ENCODE data around the gene SNRPA. TPM values are rescaled to one million over a fixed set of nuclear protein-coding genes. Genes with fewer than 3 reads are reported as not detected.

The SNRPA gene
- total and polyA plus RNA-seq, 2 of the 13 experiments (the other 11 are each of a cell fraction or from before 2014, with no cell fraction given) = 59.6 to 162 TPM

DNA sequence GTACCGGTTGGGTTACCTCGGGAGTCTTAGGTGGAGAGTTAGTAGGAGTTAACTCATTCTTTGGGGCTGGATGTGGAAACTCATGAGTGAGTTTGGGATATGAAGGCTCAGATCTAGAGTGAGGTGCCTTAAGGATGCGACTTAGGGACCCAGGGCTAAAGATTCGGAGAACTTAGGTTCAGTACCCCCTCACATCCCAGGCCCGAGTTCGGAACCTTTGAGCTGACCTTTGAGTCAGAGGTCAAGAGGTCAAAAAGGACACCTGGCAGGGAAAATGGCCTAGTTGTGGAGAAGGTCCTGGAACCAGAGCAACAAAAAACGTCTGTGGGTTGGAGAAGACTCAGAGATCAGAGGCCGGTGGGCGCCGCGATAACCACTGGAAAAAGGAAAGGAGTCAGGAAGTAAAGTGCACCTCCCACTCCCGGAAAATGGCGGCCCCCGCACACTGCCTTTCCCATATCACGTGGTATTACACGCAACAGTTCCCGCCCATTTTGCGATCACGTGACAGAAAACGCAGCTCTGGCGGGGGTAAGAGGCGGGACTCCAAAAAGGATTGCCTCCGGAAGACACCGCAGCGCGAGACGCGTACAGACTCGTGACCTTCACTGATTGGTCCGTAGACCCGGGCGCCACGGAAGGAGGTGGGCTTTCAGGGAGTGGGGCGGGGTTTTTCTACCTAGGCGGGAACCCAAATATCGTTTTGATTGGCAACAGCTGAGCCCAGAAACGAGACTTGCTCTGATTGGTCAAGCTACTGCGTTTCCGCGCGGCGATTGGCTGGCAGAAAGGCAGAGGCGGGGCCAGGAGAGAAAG, 737 bp upstream of the SNRPA start, which contains the start of gene ACTMAP (continued):
- TF ChIP-seq, protein P1, sequence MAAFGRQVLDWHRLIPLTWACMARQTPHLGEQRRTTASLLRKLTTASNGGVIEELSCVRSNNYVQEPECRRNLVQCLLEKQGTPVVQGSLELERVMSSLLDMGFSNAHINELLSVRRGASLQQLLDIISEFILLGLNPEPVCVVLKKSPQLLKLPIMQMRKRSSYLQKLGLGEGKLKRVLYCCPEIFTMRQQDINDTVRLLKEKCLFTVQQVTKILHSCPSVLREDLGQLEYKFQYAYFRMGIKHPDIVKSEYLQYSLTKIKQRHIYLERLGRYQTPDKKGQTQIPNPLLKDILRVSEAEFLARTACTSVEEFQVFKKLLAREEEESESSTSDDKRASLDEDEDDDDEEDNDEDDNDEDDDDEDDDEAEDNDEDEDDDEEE (CRISPR knock-in tag; IDR thresholded peaks at IDR 0.05) = no peak
- TF ChIP-seq, protein P2, sequence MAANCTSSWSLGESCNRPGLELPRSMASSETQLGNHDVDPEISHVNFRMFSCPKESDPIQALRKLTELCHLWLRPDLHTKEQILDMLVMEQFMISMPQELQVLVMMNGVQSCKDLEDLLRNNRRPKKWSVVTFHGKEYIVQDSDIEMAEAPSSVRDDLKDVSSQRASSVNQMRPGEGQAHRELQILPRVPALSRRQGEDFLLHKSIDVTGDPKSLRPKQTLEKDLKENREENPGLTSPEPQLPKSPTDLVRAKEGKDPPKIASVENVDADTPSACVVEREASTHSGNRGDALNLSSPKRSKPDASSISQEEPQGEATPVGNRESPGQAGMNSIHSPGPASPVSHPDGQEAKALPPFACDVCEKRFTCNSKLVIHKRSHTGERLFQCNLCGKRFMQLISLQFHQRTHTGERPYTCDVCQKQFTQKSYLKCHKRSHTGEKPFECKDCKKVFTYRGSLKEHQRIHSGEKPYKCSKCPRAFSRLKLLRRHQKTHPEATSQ (CRISPR knock-in tag; IDR thresholded peaks at IDR 0.05; ENCODE audit: borderline replicate concordance) = no peak
- TF ChIP-seq HOXA7 (CRISPR knock-in tag; IDR thresholded peaks at IDR 0.05) = no peak
- 0 out of 2 replicates have a peak, but pooled peaks have one; percentile 15 for TF ChIP-seq HNF1A (IDR thresholded peaks at IDR 0.05; ENCODE audit: low read depth)
- 0 out of 2 replicates have a peak, but pooled peaks have one; percentile 17 for TF ChIP-seq HNF1A (CRISPR knock-in tag; IDR thresholded peaks at IDR 0.05; ENCODE audit: borderline replicate concordance)
- TF ChIP-seq ZNF142 (CRISPR knock-in tag; IDR thresholded peaks at IDR 0.05) = no peak

Measured in HepG2 (cell line).